Measurements from ENCODE around the gene PTGER1.

PTGER1 gene

GRCh38 chr19:14475251-14476073 is at the start of gene PTGER1:
Gene PTGER1 (minus strand): TSS chr19:14475354. CDS start chr19:14474320, 1,034 bp downstream.
- Histone ChIP-seq H3K36me3 (peaks cover 28% of the 10 kb centered on the region), H3K9me3 (no peaks in the 10 kb centered on the region), H3K9ac (peak within 1 kb of the TSS; percentile 65), H3K4me3 (peak within 1 kb of the TSS; percentile 61), H4K20me1 (peaks cover 4% of the 10 kb centered on the region; the same call in 1 of the 2 replicates), H3K27me3 (peaks cover 24% of the 10 kb centered on the region), H3K4me2 (peak within 1 kb of the TSS; percentile 89), H3K27ac (peak within 1 kb of the TSS; percentile 59), H3K4me1 (peaks cover 75% of the 10 kb centered on the region)
- TF ChIP-seq Cebpa-rat (IDR thresholded peaks at IDR 0.05): no peak

- H4K20me1 ChIP-seq: peaks cover 26% of the 10 kb centered on the region
- H3K9me3 ChIP-seq: no peaks in the 10 kb centered on the region
- no peak overlapping the region for H3K4me3 ChIP-seq
- no peak overlapping the region for H3K9ac ChIP-seq
- peaks cover 14% of the 10 kb centered on the region for H3K36me3 ChIP-seq
- peak overlapping the region; percentile 60; the same call in 1 of the 2 replicates for H3K27ac ChIP-seq
- H3K4me2 ChIP-seq: no peak overlapping the region
- no peaks in the 10 kb centered on the region for H3K27me3 ChIP-seq
- TF ChIP-seq Cebpa-rat (IDR thresholded peaks at IDR 0.05): no peak
- peaks cover 58% of the 10 kb centered on the region for H3K4me1 ChIP-seq
Observed at GRCh38 chr19:14520543-14520942, 45.4 kb upstream of the PTGER1 start.

- Histone ChIP-seq H3K9ac (no peak overlapping the region), H3K9me3 (no peaks in the 10 kb centered on the region), H3K36me3 (peaks cover 20% of the 10 kb centered on the region), H3K27me3 (no peaks in the 10 kb centered on the region), H3K4me2 (peak overlapping the region; percentile 83), H3K27ac (peak overlapping the region; percentile 60), H4K20me1 (peaks cover 32% of the 10 kb centered on the region), H3K4me1 (peaks cover 64% of the 10 kb centered on the region), H3K4me3 (no peak overlapping the region)
- no peak for TF ChIP-seq Cebpa-rat (IDR thresholded peaks at IDR 0.05)
Observed at GRCh38 chr19:14519860-14520407, 44.8 kb upstream of the PTGER1 start.

- H3K27me3 ChIP-seq: no peaks in the 10 kb centered on the region
- H3K9me3 ChIP-seq: no peaks in the 10 kb centered on the region
- H3K4me2 ChIP-seq: peak overlapping the region; percentile 83
- H3K4me3 ChIP-seq: peak overlapping the region; percentile 62
- peak overlapping the region; percentile 60; the same call in 1 of the 2 replicates for H3K9ac ChIP-seq
- peaks cover 26% of the 10 kb centered on the region for H3K36me3 ChIP-seq
- H3K27ac ChIP-seq: peak overlapping the region; percentile 74
- no peak for TF ChIP-seq Cebpa-rat (IDR thresholded peaks at IDR 0.05)
- peaks cover 38% of the 10 kb centered on the region for H4K20me1 ChIP-seq
- H3K4me1 ChIP-seq: peaks cover 70% of the 10 kb centered on the region
Observed at GRCh38 chr19:14519245-14519859, 44.2 kb upstream of the PTGER1 start.

GRCh38 chr19:14517840-14518505 is 42.8 kb upstream of the PTGER1 start, which contains the start of gene DNAJB1:
Gene DNAJB1 (minus strand): TSS chr19:14518397. CDS start chr19:14518349, 48 bp downstream.
- Histone ChIP-seq H3K27me3 (no peaks in the 10 kb centered on the region), H3K4me1 (peaks cover 68% of the 10 kb centered on the region), H3K9me3 (no peaks in the 10 kb centered on the region), H4K20me1 (peaks cover 52% of the 10 kb centered on the region), H3K4me2 (peak within 1 kb of the TSS; percentile 98), H3K36me3 (peaks cover 39% of the 10 kb centered on the region), H3K9ac (peak within 1 kb of the TSS; percentile 98), H3K27ac (peak within 1 kb of the TSS; percentile 96), H3K4me3 (peak within 1 kb of the TSS; percentile 98)
- no peak for TF ChIP-seq Cebpa-rat (IDR thresholded peaks at IDR 0.05)

- Histone ChIP-seq H3K9me3 (no peaks in the 10 kb centered on the region), H3K9ac (peak overlapping the region; percentile 98), H4K20me1 (peaks cover 53% of the 10 kb centered on the region), H3K4me1 (peaks cover 62% of the 10 kb centered on the region), H3K27me3 (no peaks in the 10 kb centered on the region), H3K4me3 (peak overlapping the region; percentile 98), H3K36me3 (peaks cover 45% of the 10 kb centered on the region), H3K27ac (peak overlapping the region; percentile 96), H3K4me2 (peak overlapping the region; percentile 98)
- no peak for TF ChIP-seq Cebpa-rat (IDR thresholded peaks at IDR 0.05)
Observed at GRCh38 chr19:14517446-14517839, 42.3 kb upstream of the PTGER1 start.

GRCh38 chr19:14516746-14517438 is 41.7 kb upstream of the PTGER1 start:
- Histone ChIP-seq H3K27me3 (no peaks in the 10 kb centered on the region), H3K9me3 (no peaks in the 10 kb centered on the region), H3K4me2 (peak overlapping the region; percentile 98), H3K4me1 (peaks cover 57% of the 10 kb centered on the region), H3K36me3 (peaks cover 45% of the 10 kb centered on the region), H3K9ac (peak overlapping the region; percentile 98), H3K27ac (peak overlapping the region; percentile 96), H3K4me3 (peak overlapping the region; percentile 98), H4K20me1 (peaks cover 53% of the 10 kb centered on the region)
- no peak for TF ChIP-seq Cebpa-rat (IDR thresholded peaks at IDR 0.05)

GRCh38 chr19:14516048-14516534 is 40.9 kb upstream of the PTGER1 start:
- H3K27me3 ChIP-seq: no peaks in the 10 kb centered on the region
- H3K4me2 ChIP-seq: peak overlapping the region; percentile 98
- H4K20me1 ChIP-seq: peaks cover 53% of the 10 kb centered on the region
- peaks cover 45% of the 10 kb centered on the region for H3K36me3 ChIP-seq
- H3K4me3 ChIP-seq: peak overlapping the region; percentile 98
- peak overlapping the region; percentile 98 for H3K9ac ChIP-seq
- H3K27ac ChIP-seq: 0 out of 2 replicates have a peak overlapping the region, but pooled peaks have one; percentile 22
- TF ChIP-seq Cebpa-rat (IDR thresholded peaks at IDR 0.05): no peak
- peaks cover 55% of the 10 kb centered on the region for H3K4me1 ChIP-seq
- no peaks in the 10 kb centered on the region for H3K9me3 ChIP-seq

All from BLaER1 (cell line).